Bronchial epithelial cell (primary cell): ENCODE results near the gene ADAMTS3. TPM values are rescaled to one million over a fixed set of nuclear protein-coding genes. Genes with fewer than 3 reads are reported as not detected.

Experiments
- DNase-seq: peaks from one replicate; pipeline ENCODE4 v3.0.0-alpha.2; 2010; ENCODE audit warnings: low read depth
- FAIRE-seq: peaks from 2 replicates; lab custom pipeline; 2011; peaks lifted over from hg19 to GRCh38; lab: Jason Lieb, UNC
- H3K27me3 ChIP-seq: 2 replicates; pipeline ENCODE4 v1.5.1; 2011; ENCODE audit warnings: low read length; ENCODE audit not compliant: control insufficient read depth, insufficient read depth
- H3K36me3 ChIP-seq: 2 replicates; pipeline ENCODE4 v1.5.1; 2011; ENCODE audit warnings: low read length; ENCODE audit not compliant: control insufficient read depth, insufficient read depth
- H3K4me3 ChIP-seq: 2 replicates; pipeline ENCODE4 v1.5.1; 2011; ENCODE audit warnings: mild to moderate bottlenecking, low read depth, low read length, control low read depth
- CTCF ChIP-seq: IDR thresholded peaks from 2 replicates; pipeline ENCODE4 v1.5.1; 2011; ENCODE audit warnings: mild to moderate bottlenecking, moderate library complexity, low read length, control low read depth, inconsistent platforms; ENCODE audit not compliant: insufficient read depth, severe bottlenecking
- total RNA-seq: library from RNA; depleted of rRNA; stranded (reverse); fragments of >200 nt; gene quantifications from 2 replicates; pipeline ENCODE4 v1.2.1, GENCODE V29; 2014

ADAMTS3 gene
- total RNA-seq, 1 donor from 2014 or later: 0.79 TPM

GRCh38 chr4:72507167-72507566 is 61.9 kb downstream of the ADAMTS3 start:
- no peaks in the 10 kb centered on the region for H3K27me3 ChIP-seq
- no peak for FAIRE-seq
- TF ChIP-seq CTCF: no peak
- no peak for DNase-seq
- no peaks in the 10 kb centered on the region for H3K36me3 ChIP-seq
- H3K4me3 ChIP-seq: no peak overlapping the region

DNA sequence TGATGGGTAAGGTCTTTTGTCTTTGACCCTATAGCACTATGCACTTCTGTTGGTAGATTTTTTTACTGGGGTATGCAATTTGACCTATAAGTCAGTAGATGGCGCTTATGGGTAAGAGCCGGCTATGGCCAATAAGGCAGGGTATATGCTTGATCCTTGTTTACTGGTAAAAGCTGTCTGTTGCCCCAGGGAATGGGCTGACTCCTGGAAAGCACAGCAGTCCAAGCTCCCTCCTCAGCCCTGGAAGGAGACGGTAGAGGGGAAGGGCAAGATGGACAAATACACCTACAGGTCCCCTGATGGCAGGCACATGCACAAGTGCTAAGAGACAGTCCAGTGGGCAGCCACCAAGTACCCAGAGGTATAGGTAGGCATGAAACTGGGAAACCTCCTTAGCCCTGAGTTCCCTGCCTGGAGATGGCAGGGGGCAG is 63.7 kb downstream of the ADAMTS3 start:
- FAIRE-seq (no peak), DNase-seq (peak; percentile 53)
- Histone ChIP-seq H3K36me3 (no peaks in the 10 kb centered on the region), H3K27me3 (no peaks in the 10 kb centered on the region), H3K4me3 (no peak overlapping the region)
- peak; percentile 82 for TF ChIP-seq CTCF

DNA sequence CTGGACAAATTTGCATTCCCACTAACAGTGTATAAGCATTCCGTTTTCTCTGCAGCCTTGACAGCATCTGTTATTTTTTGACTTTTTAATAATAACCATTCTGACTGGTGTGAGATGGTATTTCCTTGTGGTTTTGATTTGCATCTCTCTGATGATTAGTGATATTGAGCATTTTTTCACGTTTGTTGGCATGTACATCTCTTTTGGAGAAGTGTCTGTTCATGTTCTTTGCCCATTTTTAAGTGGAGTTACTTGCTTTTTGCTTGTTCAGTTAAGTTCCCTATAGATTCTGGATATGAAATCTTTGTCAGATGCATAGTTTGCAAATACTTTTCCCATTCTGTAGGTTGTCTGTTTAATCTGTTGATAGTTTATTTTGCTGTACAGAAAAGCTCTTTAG is 68.8 kb downstream of the ADAMTS3 start:
- no peak for FAIRE-seq
- no peak for DNase-seq

GRCh38 chr4:72496119-72496518 is 72.9 kb downstream of the ADAMTS3 start:
- Histone ChIP-seq H3K4me3 (no peak overlapping the region), H3K36me3 (no peaks in the 10 kb centered on the region), H3K27me3 (no peaks in the 10 kb centered on the region)
- FAIRE-seq (no peak), DNase-seq (peak; percentile 29)
- TF ChIP-seq CTCF: peak; percentile 20

More for the DNA sequence above, 68.8 kb downstream of the ADAMTS3 start:
- no peak overlapping the region for H3K4me3 ChIP-seq
- H3K36me3 ChIP-seq: no peaks in the 10 kb centered on the region
- H3K27me3 ChIP-seq: no peaks in the 10 kb centered on the region
- TF ChIP-seq CTCF: no peak

GRCh38 chr4:72494156-72494555 is 74.9 kb downstream of the ADAMTS3 start:
- H3K4me3 ChIP-seq: no peak overlapping the region
- no peak for DNase-seq
- no peaks in the 10 kb centered on the region for H3K36me3 ChIP-seq
- no peak for FAIRE-seq
- TF ChIP-seq CTCF: no peak
- H3K27me3 ChIP-seq: no peaks in the 10 kb centered on the region

DNA sequence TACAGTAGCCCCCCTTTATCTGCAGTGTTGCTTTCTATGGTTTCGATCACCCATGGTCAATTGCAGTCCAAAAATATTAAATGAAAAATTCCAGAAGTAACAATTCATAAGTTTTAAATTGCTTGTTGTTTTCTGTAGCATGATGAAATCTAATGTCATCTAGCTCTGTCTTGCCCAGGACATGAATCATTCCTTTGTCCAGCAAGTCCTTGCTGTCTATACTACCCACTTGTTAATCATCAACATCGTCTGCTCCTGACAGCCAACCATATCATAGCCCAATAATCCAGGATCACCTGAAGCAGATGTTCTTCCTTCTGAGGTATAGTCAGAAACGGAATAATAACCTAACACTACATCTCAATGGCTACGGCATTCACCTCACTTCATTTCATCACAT is 79.8 kb downstream of the ADAMTS3 start:
- peak; percentile 95 for DNase-seq
- H3K36me3 ChIP-seq: no peaks in the 10 kb centered on the region
- H3K4me3 ChIP-seq: no peak overlapping the region
- no peaks in the 10 kb centered on the region for H3K27me3 ChIP-seq
- FAIRE-seq: no peak
- no peak for TF ChIP-seq CTCF
